Motor neuron (in vitro differentiated cells): ENCODE results near the gene METTL27. TPM values are rescaled to one million over a fixed set of nuclear protein-coding genes. Genes with fewer than 3 reads are reported as not detected.
"Not testable (repeated sequence)": the region's sequence is repeated elsewhere in the genome, so short reads cannot be mapped to it uniquely, and the experiment has no call there.

Source experiments
- ATAC-seq, 8 experiments: fragments of 200-7000 bp; cut with Tn5 transposase; replicated peaks in 6 of 8; 2 replicates each; pipeline ENCODE4 v1.8.0; 2021; ENCODE audit warnings: mild to moderate bottlenecking in 8 of 8, moderate library complexity in 8 of 8
- H3K27ac ChIP-seq, 2 donors: fragments of 250-450 bp; sonication (Bioruptor Pico); 2 replicates each; pipeline ENCODE4 v1.9.0; 2021; ENCODE audit warnings: antibody characterized with exemption in 2 of 2, mild to moderate bottlenecking in 2 of 2, moderate library complexity in 1 of 2
- H3K4me1 ChIP-seq, 2 donors: fragments of 250-450 bp; sonication (Bioruptor Pico); replicated peaks in 1 of 2; 2 replicates each; pipeline ENCODE4 v1.6.1; 2021; ENCODE audit warnings: antibody characterized with exemption in 2 of 2, mild to moderate bottlenecking in 2 of 2, moderate library complexity in 1 of 2
- H3K4me3 ChIP-seq, 5 donors: fragments of 250-450 bp; sonication (Bioruptor Pico); 2 replicates each; pipeline ENCODE4 v1.9.0; 2021; ENCODE audit warnings: antibody characterized with exemption in 5 of 5, mild to moderate bottlenecking in 5 of 5, moderate library complexity in 4 of 5
- WGBS, 10 experiments: fragments of 450-650 bp; shearing (Covaris generic); methylation state at CpG; one replicate each; pipeline ENCODE4 v1.0.0; 2022; 5-methylcytosine and 5-hydroxymethylcytosine counted together
- in situ Hi-C, 9 experiments: fragments of 400-800 bp; cut with MboI; loops; one replicate each; pipeline ENCODE4 v1.15.0; 2021; ENCODE audit warnings: low sequenced_read_pairs in 9 of 9, low pct_unique_long_range_greater_than_20kb in 2 of 9; ENCODE audit not compliant: unreplicated experiment in 9 of 9
- total RNA-seq, 8 experiments: library from RNA; unstranded; fragments of 300-600 nt; gene quantifications; 2 replicates each; pipeline versions ENCODE4 v1.2.3 to v1.2.4, GENCODE V29; 2022

The METTL27 gene, protein sequence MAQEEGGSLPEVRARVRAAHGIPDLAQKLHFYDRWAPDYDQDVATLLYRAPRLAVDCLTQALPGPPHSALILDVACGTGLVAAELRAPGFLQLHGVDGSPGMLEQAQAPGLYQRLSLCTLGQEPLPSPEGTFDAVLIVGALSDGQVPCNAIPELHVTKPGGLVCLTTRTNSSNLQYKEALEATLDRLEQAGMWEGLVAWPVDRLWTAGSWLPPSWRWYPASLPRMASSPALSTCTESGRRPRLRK
- 1 to 10 TPM in 4 of 8 experiments, under 1 TPM in 4; 0.29 to 6.8 (median 0.87) TPM for total RNA-seq

DNA sequence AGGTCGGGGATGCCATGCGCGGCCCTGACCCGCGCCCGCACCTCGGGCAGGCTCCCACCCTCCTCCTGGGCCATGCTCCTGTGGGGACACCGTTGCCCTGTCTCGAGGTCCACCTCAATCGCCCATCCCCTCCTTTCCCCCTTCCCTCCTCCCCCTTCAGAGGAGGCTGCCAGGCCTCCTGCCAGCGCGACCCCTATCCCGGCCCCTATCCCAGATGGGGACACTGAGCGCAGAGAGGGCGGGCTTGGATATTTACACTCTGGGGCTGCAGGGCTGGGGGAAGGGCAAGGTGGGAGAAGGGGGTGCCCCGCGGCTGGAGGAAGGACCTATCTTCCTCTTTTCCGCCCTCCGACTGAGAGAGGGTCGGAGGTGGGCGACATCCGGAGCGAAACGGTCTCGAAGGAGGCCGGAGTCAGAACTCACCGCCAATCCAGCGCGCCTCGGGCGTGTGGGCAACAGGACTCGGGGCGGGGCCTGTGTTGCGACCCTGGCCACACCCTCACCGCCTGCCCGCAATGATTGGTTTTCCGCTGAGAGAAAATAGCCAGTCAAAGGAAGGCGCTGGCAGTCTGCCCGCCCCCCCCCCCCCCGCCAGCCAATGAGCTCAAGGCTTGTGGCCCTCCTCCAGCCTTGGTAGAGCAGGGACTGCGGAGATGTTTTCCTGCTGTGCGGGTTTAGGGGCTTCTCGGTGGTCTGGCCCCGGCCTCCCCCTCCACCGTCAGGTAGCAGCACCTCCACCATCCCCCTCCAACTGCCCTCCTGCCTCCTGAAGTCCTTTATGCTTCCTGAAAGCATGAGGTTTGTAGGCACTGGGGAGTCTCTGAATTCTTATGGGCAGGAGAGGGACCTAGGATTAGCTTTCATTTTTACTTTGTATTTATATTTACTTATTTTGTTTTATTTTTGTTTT, at the start of gene METTL27:
Gene METTL27, minus strand, starts transcription at position 450 of the 910 bp plus-strand sequence. Its CDS starts 376 bp downstream, at position 74.
- 40% methylated on average over 2 of the region's 45 CpGs; no CpG with 5 or more reads in 9 of the 10 experiments for WGBS, 10 experiments
- in situ Hi-C loops: no loop called here
- ATAC-seq: peak; percentile 94 to 99 (median 98)
- Histone ChIP-seq H3K27ac (no peak within 1 kb of the TSS), H3K4me3 (peak within 1 kb of the TSS; percentile 48 to 67 (median 54)), H3K4me1 (peaks cover 0 to 3% of the 10 kb centered on the region in 2 donors)

- WGBS, 10 experiments: 76 to 100% (median 78%) methylated on average over 2 to 5 of the region's 16 CpGs; no CpG with 5 or more reads in 5 of the 10 experiments
- Histone ChIP-seq H3K4me3 (no peak overlapping the region), H3K4me1 (peaks cover 16 to 23% of the 10 kb centered on the region in 2 donors), H3K27ac (no peak overlapping the region)
- in situ Hi-C loops: no loop called here
- peak in 1 of 8 experiments; percentile 16 for ATAC-seq
Observed at GRCh38 chr7:73891178-73891885, 49.0 kb upstream of the METTL27 start.

DNA sequence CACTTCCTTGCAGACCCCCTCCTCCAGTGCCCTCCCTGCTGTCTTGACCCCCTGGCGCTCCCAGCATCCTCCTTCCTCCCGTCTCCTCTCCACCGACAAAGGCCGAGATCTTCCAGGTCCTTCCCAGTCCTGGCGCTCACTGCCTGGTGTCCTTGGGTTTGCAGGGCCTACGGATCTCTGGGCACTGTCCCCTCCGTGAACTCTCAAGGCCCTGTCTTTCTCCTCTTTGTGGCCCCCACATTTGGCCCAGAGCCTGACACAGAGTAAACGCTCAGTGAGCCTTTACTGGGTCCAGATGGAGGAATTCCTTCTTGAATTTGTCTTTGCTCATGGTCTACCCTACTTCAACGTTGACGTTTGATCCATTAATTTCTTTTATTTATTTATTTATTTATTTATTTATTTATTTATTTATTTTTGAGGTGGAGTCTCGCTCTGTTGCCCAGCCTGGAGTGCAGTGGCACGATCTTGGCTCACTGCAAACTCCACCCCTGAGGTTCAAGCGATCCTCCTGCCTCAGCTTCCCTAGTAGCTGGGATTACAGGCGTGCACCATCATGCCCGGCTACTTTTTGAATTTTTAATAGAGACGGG, 48.3 kb upstream of the METTL27 start:
- in situ Hi-C loops: no loop called here
- WGBS, 10 experiments: 80 to 100% (median 95%) methylated on average over 1 to 11 of the region's 16 CpGs
- Histone ChIP-seq H3K27ac (no peak overlapping the region), H3K4me1 (peaks cover 16 to 24% of the 10 kb centered on the region in 2 donors), H3K4me3 (no peak overlapping the region)
- ATAC-seq: no peak

DNA sequence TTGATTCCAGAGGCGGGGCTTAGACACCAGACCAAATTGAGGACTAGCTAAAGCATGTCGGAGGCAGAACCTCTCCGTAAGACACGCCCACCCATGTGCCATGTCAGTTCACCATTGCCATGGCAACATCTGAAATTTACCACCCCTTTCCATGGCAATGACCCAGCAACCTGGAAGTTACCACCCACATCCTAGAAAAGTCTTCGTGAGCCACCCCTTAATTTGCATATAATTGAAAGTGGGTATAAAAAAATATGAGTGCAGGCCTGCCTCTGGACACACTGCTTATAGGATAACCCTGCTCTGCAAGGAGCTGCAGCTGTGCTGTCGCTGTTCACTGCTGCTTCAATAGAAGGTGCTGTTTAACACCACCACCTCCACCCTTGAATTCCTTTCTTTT, 46.6 kb upstream of the METTL27 start:
- ATAC-seq: peak; percentile 15 to 88 (median 74)
- WGBS, 10 experiments: 0 to 100% (median 68%) methylated on average over 1 to 4 of the region's 6 CpGs; no CpG with 5 or more reads in 2 of the 10 experiments
- in situ Hi-C loops: no loop called here

DNA sequence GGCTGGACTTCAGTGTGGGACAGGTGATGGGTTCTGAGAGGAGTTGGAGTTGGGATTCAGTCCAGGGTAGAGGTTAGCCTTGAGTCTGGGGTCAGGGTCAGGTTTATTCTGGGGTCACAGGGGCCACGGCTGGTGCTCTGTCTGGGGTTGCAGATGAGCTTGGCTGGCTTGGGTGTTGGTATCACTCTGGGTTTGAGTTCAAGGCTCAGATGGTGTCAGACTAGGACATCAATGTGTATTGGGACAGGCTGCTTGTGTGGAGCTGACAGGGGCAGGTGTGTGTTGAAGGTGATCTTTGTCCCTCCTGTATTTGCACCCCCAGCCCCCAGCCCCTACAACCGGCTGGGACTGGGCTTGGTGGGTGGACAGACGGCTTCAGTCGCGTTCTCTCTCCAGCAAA, 45.4 kb upstream of the METTL27 start:
- ATAC-seq: no peak
- Histone ChIP-seq H3K27ac (no peak overlapping the region), H3K4me1 (peaks cover 7 to 12% of the 10 kb centered on the region in 2 donors), H3K4me3 (no peak overlapping the region)
- in situ Hi-C loops: no loop called here
- WGBS, 10 experiments: 78 to 100% methylated on average over 1 to 2 of the region's 5 CpGs; no CpG with 5 or more reads in 8 of the 10 experiments

More for the DNA sequence above, 46.6 kb upstream of the METTL27 start:
- no peak overlapping the region for H3K4me3 ChIP-seq
- H3K4me1 ChIP-seq: peaks cover 7 to 12% of the 10 kb centered on the region in 2 donors
- H3K27ac ChIP-seq: no peak overlapping the region

DNA sequence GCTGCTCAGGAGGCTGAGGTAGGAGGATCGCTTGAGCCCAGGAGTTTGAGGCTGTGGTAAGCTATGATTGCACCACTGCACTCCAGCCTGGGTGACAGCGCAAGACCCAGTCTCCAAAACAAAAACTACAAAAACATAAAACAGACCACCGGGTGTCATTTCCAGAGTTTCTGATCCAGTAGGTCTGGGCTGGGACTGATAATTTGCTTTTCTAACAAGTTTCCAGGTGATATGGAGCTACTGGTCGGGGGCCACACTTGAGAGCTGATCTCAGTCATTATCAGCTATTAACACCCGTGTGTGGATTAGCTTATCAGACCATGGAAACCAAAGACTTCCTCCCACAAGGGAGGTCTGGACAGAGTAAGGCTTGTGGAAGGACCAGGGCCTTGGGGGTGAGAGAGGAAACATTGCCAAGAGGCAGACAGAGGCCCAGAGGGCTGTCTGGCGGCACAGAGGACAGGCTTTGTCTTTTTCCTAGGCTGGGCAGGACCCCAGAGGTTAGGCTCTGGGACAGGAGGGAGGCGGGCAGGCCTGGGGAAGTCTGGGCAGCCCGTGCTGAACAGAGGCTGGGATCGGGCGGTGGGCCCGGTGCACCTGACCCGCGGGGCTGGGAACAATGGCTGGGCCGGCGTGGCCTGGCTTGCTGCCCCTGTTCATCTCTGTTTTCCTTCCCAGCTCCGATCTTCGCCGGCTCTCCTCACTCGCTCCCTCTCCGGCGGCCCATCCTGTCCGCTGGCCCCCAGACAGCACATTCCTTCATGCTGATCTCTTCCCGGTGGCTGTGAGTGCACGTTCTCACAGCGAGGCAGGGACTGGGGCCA, 43.9 kb upstream of the METTL27 start:
- ATAC-seq: peak in 6 of 8 experiments; percentile 23 to 83 (median 40)
- peak overlapping the region in 1 of 2 donors; percentile 22 for H3K27ac ChIP-seq
- H3K4me3 ChIP-seq: no peak overlapping the region
- in situ Hi-C loops: no loop called here
- 32 to 100% (median 80%) methylated on average over 1 to 16 of the region's 25 CpGs; no CpG with 5 or more reads in 1 of the 10 experiments for WGBS, 10 experiments
- H3K4me1 ChIP-seq: peaks cover 7 to 12% of the 10 kb centered on the region in 2 donors

- no peak for ATAC-seq
- WGBS, 10 experiments: 100% methylated on average over 1 of the region's 3 CpGs; no CpG with 5 or more reads in 9 of the 10 experiments
- no peak overlapping the region for H3K27ac ChIP-seq
- no peak overlapping the region for H3K4me3 ChIP-seq
- in situ Hi-C loops: no loop called here
- peaks cover 7 to 13% of the 10 kb centered on the region in 2 donors for H3K4me1 ChIP-seq
Observed at GRCh38 chr7:73885433-73885974, 43.2 kb upstream of the METTL27 start.

GRCh38 chr7:73884867-73885422, 42.6 kb upstream of the METTL27 start:
- H3K4me1 ChIP-seq: peaks cover 11 to 19% of the 10 kb centered on the region in 2 donors
- in situ Hi-C loops, H3K27ac ChIP-seq, H3K4me3 ChIP-seq, ATAC-seq: not testable (repeated sequence)
- WGBS, 10 experiments: 40 to 98% (median 87%) methylated on average over 1 to 3 of the region's 3 CpGs; no CpG with 5 or more reads in 2 of the 10 experiments

DNA sequence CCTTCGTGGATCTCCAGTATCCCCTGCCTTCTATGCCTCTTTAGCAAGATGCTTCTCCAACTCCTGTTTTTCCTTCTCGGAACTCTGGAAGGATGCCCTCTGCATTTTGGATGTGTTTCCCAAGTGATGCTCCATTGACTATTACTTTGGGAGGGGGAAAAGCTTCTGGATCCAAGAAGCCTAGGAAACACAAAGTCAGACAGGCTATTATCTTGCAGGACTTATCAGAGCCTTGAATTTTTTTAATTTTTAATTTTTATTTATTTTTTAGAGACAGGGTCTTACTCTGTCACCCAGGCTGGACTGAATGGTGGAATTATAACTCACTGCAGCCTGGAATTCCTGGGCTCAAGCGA, 39.7 kb upstream of the METTL27 start:
- Histone ChIP-seq H3K4me3 (no peak overlapping the region), H3K4me1 (peaks cover 5 to 18% of the 10 kb centered on the region in 2 donors), H3K27ac (no peak overlapping the region)
- in situ Hi-C loops: no loop called here
- ATAC-seq: no peak
- 52 to 100% (median 83%) methylated on average over 1 to 3 of the region's 3 CpGs; no CpG with 5 or more reads in 4 of the 10 experiments for WGBS, 10 experiments

DNA sequence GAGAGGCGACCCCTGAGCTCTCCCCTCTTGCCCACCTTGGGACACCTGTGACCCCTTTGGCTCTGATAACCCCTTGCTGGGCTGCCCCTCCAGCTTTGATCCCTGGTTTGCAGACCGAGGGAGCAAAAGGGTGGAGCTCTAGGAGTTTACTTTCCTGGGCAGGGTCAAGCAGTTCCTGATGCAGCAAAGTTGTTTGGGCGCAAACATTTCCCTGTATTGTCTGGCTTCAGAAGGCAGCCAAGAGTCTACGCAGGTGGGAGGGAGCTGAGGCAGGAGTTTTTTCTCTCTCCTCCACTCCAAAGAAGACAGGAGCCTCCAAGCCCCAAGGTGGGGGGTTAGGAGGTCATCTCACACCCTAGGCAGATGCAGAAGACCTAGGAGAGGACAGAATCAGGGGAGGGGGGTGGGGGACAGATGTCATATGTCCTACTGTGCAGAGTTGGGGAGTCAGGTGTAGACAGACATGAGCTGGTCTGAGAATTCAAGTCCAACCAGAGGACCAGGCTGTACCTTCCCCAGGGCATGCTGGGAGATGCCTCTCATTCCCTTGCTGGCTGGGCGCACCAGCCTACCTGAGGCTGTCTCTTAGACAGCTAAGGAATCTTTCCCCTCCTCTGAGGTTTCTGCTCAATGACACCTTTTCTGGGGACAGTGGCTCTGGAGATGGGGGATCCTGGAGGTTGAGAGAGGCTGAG, 39.2 kb upstream of the METTL27 start:
- peak in 1 of 8 experiments; percentile 41 for ATAC-seq
- Histone ChIP-seq H3K4me1 (peaks cover 5 to 13% of the 10 kb centered on the region in 2 donors), H3K4me3 (no peak overlapping the region), H3K27ac (no peak overlapping the region)
- 0 to 100% (median 7%) methylated on average over 1 to 2 of the region's 5 CpGs; no CpG with 5 or more reads in 5 of the 10 experiments for WGBS, 10 experiments
- in situ Hi-C loops: no loop called here
